NCI-H2227 (cell line): ENCODE measurements around the gene BTN3A1.
A peak's percentile ranks its signal among the peaks of the same experiment; 100 is the strongest.
"Not testable (repeated sequence)": the region's sequence is repeated elsewhere in the genome, so short reads cannot be mapped to it uniquely, and the experiment has no call there.

Source experiments
- DNase-seq: peaks from one replicate; lab custom pipeline; 2025; ENCODE audit not compliant: unreplicated experiment; lab: John Stamatoyannopoulos, UW

Gene BTN3A1

DNA sequence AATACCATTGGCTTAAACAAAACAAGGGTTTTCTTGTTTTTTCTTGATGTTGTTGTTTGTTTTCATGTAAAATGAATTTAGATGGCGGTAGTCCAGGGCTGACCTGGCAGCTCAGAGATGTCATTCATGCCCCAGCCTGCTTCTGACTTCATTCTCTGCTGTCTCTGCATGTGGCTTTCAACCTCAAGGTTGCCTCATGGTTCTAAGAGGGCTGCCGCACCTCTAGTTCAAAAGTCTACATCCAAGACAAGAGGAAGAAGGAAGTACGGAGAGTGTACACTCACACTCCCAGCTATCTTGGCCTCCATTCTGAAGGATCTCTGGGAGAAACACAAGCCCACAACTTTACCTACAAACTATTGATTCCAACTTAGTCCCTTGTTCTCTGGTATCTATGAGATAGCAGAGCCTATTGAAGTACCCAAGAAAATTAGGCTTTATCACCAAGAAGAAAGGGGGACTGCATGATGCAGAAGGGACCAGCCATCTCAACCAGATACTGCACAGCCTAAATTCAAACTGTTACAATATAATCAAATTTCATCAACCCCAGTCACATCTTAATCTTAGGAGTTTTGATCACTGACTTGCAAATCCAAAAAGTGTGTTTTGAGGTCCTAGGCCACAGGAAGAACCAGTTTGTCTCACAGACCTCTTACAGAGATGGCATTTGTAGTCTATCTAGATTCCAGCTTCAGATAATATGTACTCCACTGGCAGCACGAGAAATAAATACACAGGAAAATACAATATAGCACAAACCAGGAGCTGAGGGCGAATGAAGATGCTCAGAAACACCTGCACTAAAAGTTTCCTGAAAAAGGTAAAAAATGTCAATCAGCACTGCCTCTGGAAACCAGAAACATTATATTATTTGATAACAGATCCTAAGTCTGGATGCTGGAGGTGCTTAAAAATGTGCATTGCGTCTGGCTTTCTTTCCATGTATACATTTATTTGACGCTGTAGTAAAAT is 37.4 kb downstream of the BTN3A1 start:
- no peak for DNase-seq

DNA sequence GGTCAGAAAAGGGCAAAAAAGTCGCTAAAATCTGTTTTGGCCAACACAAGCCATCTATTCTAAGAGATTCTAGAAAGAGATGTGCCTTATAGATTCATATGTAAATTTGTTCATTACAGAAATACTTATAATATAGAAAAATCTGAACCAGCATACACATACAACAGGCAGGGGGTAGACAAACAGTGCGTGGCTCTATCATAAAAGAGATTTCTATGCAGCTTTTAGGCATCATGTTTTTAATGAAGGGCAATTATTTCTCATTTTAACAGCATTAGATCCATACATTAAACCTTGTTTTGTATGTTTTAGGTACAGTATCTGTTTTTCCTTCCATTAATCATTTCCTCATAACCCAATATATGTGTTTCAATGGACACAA is 38.9 kb downstream of the BTN3A1 start:
- no peak for DNase-seq

DNA sequence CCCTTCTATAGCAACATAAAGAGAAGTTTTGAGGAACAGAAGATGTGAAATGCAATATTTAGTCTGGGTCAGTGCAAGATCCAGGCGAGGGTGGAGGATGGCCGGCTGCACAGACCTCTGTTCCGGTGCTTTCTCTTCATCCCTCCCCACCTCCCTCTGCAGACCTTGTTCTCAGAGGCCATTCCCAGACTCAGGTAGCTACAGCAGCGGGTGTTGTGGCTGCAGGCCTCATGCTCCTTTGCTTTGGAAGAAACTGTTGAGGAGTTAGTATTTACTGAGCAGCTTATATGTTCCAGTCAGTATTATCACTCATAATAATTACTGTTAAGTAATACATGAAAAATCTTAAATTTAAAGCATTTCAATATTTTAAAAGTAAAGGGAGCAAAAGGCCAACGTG is 39.9 kb downstream of the BTN3A1 start:
- no peak for DNase-seq

- DNase-seq: no peak
These were observed 44.0 kb downstream of the BTN3A1 start for GRCh38 chr6:26445934-26446667.

GRCh38 chr6:26447257-26447656 is 45.2 kb downstream of the BTN3A1 start:
- DNase-seq: no peak

DNA sequence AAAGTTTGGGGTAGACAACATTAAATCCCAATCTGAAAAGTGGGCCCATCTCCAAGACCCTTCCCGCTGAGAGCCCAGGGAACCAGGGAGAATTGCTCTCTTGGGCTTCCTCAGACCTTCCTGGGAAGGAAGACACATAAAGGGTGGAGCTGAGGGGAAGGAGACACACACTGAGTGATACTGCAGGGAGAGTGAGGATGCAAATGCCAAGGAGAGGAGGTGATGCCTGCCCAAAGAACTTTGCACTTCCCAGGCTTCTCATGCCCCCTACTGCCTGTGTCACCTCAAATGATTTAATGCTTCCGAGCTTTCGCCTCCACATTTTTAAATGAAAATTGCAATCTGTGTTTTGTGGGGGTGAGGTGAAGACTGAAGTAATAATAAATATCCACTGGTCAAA is 48.2 kb downstream of the BTN3A1 start:
- no peak for DNase-seq

- no peak for DNase-seq
These were observed 50.7 kb downstream of the BTN3A1 start for GRCh38 chr6:26452631-26453235.

DNA sequence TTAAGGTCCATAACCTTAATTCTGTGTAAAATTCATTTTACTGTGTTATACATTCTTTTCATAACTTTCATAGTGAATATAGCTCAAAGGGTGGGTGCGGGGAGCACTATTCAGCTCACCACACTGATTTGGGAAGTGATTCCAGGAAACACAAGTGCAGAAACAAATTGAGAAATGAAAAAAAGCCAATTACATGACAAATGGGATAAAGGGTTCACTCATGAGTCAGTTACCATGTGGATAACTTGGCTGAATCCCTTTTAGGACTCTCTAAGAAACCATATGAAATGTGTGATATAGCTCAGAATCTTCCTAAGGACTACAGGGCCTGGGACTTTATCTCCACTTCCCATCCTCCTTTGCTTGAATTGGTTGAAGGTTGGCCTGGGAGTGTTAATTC is 52.6 kb downstream of the BTN3A1 start:
- no peak for DNase-seq

DNA sequence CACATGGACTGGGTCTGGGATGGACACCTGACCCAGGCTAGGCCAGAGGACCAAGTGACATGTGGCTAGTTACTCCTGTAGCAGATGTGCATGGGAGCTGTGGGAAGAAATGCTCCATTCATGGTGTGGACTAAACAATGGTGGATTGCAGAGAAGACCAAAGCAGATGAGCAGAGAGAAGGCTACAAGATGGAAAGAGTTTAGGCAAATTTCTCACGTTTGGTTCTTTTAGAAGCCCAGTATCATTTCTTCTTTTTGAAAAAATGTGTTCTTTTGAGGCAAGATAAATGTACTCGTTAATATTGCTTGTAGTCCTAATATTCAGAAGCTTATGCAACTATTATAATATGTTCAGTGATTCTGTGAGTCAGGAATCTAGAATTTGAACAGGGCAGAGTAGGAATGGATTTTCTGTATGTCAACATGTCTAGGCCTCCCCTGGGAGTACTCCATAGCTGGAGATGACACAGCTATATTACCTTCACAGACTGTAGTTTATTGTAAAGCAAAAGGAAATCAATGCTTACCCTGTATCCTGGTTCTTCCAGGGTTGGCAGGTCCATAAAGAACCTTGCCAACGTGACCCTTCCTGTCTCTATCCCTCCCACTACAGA is 53.4 kb downstream of the BTN3A1 start:
- DNase-seq: no peak

GRCh38 chr6:26457264-26457805 is 55.3 kb downstream of the BTN3A1 start:
- DNase-seq: peak; percentile 67

DNA sequence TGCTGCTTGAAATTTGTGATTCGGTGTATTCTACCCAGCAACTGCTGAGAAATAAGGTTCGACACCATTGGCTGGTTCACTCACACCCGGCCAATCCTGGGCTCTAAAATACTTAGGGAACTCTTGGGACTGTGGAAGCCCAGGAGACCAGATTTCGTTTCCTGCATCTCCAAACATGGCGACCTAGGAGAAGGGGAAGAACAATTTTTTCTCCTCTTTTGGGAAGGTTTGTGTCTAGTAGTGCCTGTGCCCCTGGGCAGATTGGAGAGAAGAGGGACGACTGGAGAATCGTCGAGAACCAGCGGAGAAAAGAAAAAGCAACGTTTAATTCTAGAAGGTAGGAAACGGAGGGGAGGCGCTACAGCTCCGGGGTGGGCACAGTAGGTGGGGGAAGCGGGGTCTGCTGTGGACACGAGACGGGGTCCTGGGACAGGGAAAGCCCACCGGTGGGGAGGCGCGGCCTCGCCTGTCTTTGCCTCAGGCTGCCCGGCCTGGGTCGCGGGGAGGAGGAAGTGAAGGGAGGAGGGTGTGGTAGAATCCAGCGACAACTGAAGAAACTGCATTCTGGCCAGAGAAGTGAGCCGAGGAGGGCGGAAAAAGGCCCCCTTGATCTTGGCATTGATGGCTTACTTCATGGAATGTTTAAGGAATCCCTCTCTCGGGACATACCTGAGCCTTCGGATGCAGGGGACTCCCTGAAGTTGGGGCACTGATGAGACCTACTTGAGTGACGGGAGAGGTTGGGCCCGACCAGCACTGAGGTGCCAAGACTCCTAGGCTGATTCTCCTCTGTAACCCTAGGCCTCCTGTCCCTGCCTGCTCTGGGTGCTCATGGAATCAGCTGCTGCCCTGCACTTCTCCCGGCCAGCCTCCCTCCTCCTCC is 56.0 kb downstream of the BTN3A1 start, which contains the start of gene BTN2A1:
TSS of gene BTN2A1 (plus strand) at position 150 of the 883 bp plus-strand sequence. CDS start at position 832, 682 bp downstream.
- peak; percentile 91 for DNase-seq

DNA sequence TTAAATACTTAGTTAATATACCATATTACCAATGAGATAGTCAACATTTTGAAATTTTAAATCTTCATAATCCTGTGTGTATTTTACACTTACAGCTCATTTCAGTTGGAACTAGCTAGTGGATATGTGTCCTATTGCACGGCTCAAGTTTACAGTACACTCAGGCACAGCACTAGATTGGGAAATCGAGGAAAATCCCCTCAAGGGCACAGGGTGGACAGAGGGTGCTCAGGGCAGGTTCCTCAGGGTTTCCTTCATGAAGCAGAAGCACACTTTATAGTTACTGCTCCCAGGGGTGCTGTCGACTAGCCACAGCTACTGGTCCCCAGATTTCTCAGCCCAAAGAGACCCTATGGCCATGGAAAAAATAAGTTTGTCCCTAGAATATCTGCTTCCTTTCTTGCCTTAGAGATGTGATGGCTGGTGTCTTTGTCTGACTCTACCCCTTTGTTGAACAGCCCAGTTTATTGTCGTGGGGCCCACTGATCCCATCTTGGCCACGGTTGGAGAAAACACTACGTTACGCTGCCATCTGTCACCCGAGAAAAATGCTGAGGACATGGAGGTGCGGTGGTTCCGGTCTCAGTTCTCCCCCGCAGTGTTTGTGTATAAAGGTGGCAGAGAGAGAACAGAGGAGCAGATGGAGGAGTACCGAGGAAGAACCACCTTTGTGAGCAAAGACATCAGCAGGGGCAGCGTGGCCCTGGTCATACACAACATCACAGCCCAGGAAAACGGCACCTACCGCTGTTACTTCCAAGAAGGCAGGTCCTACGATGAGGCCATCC is 57.1 kb downstream of the BTN3A1 start:
- no peak for DNase-seq

DNA sequence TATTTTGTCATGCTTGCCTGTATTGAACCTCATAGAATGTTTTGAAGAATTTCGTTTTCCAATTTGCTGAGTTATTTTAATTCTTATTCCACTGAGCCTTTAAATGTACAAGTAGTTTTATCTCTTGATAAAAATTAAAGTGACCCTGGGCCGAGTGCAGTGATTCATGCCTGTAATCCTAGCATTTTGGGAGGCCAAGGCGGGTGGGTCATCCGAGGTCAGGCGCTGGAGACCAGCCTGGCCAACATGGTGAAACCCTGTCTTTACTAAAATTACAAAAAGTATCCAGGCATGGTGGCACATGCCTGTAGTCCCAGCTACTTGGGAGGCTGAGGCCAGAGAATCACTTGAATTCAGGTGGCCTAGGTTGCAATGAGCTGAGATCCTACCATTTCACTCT is 59.3 kb downstream of the BTN3A1 start:
- not testable (repeated sequence) for DNase-seq

GRCh38 chr6:26464014-26464413 is 61.9 kb downstream of the BTN3A1 start:
- DNase-seq: no peak

- DNase-seq: no peak
These were observed 62.5 kb downstream of the BTN3A1 start for GRCh38 chr6:26464416-26465131.
